K562 (cell line): Measurements from ENCODE around the gene PRR7. TPM values are rescaled to one million over a fixed set of nuclear protein-coding genes. Genes with fewer than 3 reads are reported as not detected.

Experiments used
- FOXA3 ChIP-seq, 2 experiments: fragments of 450-650 bp in 1 of 2; sonication (generic) in 1 of 2; formaldehyde crosslinking; IDR thresholded peaks in 1 of 2; conservative IDR thresholded peaks in 1 of 2; 2 replicates each; pipeline versions ENCODE4 v1.4.0 to v1.8.0; 2020 to 2022; ENCODE audit warnings: mild to moderate bottlenecking in 2 of 2, missing genetic modification reagents in 1 of 2
- NCOR1 ChIP-seq: fragments of 450-650 bp; IDR thresholded peaks from 2 replicates; pipeline ENCODE4 v1.6.1; 2016; ENCODE audit warnings: mild to moderate bottlenecking, moderate library complexity
- POLR3G ChIP-seq: IDR thresholded peaks from 2 replicates; pipeline ENCODE4 v1.6.1; 2011; ENCODE audit not compliant: insufficient read length, insufficient replicate concordance; ENCODE audit errors: extremely low read depth
- SP2 ChIP-seq: IDR thresholded peaks from 2 replicates; pipeline ENCODE4 v1.6.1; 2011; ENCODE audit warnings: mild to moderate bottlenecking, low read depth, low read length, moderate library complexity; ENCODE audit not compliant: poor library complexity, severe bottlenecking; ENCODE audit errors: extremely low read depth
- TARDBP ChIP-seq: fragments of 450-650 bp; IDR thresholded peaks from 2 replicates; pipeline ENCODE4 v1.6.1; 2016
- ZNF12 ChIP-seq: sonication (generic); formaldehyde crosslinking; IDR thresholded peaks from 2 replicates; pipeline ENCODE4 v1.4.0; 2020; ENCODE audit warnings: mild to moderate bottlenecking, missing genetic modification reagents
- ZNF232 ChIP-seq: sonication (generic); formaldehyde crosslinking; IDR thresholded peaks from 2 replicates; pipeline ENCODE4 v1.8.0; 2022; ENCODE audit warnings: mild to moderate bottlenecking, missing genetic modification reagents
- ZNF384 ChIP-seq: IDR thresholded peaks from 2 replicates; pipeline ENCODE4 v1.6.1; 2012; ENCODE audit warnings: low read depth, low read length, improper control_type of control experiment
- ZNF77 ChIP-seq: fragments of 250-450 bp; sonication (Bioruptor Pico); IDR thresholded peaks from 2 replicates; pipeline ENCODE4 v1.5.0; 2020
- polyA plus RNA-seq, 8 experiments: library from polyadenylated mRNA; depleted of rRNA in 4 of 8; stranded (reverse) in 5 of 8; unstranded in 3 of 8; fragments of >200 nt; fragmentation: Nextera tagmentation in 2 of 8; fragmentation: Illumina TruSeq in 1 of 8; extraction: Ambion mirVana in 2 of 8; extraction: Trizol in 1 of 8; gene quantifications; 2 replicates each; pipeline versions ENCODE4 v1.2.1 to v1.2.3, GENCODE V29; 2011 to 2014; ENCODE audit warnings: inconsistent platforms in 1 of 8, missing spikeins in 1 of 8
- total RNA-seq, 7 experiments: library from RNA; depleted of rRNA in 6 of 7; stranded (reverse); fragments of >200 nt in 6 of 7; fragmentation: Illumina TruSeq in 2 of 7; extraction: Trizol in 2 of 7; gene quantifications; 2 replicates each; pipeline versions ENCODE4 v1.2.1 to v1.2.3, GENCODE V29; 2011 to 2021; ENCODE audit warnings: low replicate concordance in 1 of 7
- TF ChIP-seq, protein P1 (sequence below): fragments of 450-650 bp; IDR thresholded peaks from 2 replicates; pipeline ENCODE4 v1.6.1; 2016; ENCODE audit warnings: mild to moderate bottlenecking, moderate library complexity
- TF ChIP-seq, protein P2 (sequence below): sonication (generic); formaldehyde crosslinking; IDR thresholded peaks from 2 replicates; pipeline ENCODE4 v1.8.0; 2023; ENCODE audit warnings: missing genetic modification reagents, mild to moderate bottlenecking, borderline replicate concordance

The PRR7 gene
- total and polyA plus RNA-seq, 9 of the 15 experiments (the other 6 are each of a cell fraction or from before 2014, with no cell fraction given), result 0.80 to 11.3 (median 10.4) TPM; not detected in 4

DNA sequence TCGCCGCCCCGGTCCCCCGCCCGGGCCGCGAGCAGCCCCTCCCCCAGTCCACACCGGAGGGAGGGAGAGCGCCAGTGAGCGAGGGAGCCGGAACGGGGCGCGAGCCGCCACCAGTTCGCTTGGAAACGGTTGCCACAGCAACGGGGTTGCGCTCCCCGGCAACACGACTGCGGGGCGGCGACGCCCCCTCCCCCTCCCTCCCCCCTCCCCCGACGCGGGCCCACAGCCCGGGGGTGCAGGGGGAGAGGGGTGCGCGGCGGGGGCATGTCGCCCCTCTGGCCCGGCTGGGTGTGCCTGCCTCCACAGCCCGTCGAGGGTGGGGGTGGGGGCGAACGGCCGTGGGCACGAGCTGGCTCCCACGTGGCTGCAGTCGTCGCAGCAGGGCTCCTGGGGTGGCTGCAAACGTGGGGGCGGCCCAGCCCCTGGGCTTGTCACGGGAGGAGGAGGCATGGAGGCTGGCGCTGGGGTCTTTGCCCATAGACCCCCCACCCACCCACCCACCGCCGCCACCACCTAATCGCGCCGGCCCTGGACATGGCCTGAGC is 524 bp downstream of the PRR7 start (continued):
- TF ChIP-seq, protein P1, sequence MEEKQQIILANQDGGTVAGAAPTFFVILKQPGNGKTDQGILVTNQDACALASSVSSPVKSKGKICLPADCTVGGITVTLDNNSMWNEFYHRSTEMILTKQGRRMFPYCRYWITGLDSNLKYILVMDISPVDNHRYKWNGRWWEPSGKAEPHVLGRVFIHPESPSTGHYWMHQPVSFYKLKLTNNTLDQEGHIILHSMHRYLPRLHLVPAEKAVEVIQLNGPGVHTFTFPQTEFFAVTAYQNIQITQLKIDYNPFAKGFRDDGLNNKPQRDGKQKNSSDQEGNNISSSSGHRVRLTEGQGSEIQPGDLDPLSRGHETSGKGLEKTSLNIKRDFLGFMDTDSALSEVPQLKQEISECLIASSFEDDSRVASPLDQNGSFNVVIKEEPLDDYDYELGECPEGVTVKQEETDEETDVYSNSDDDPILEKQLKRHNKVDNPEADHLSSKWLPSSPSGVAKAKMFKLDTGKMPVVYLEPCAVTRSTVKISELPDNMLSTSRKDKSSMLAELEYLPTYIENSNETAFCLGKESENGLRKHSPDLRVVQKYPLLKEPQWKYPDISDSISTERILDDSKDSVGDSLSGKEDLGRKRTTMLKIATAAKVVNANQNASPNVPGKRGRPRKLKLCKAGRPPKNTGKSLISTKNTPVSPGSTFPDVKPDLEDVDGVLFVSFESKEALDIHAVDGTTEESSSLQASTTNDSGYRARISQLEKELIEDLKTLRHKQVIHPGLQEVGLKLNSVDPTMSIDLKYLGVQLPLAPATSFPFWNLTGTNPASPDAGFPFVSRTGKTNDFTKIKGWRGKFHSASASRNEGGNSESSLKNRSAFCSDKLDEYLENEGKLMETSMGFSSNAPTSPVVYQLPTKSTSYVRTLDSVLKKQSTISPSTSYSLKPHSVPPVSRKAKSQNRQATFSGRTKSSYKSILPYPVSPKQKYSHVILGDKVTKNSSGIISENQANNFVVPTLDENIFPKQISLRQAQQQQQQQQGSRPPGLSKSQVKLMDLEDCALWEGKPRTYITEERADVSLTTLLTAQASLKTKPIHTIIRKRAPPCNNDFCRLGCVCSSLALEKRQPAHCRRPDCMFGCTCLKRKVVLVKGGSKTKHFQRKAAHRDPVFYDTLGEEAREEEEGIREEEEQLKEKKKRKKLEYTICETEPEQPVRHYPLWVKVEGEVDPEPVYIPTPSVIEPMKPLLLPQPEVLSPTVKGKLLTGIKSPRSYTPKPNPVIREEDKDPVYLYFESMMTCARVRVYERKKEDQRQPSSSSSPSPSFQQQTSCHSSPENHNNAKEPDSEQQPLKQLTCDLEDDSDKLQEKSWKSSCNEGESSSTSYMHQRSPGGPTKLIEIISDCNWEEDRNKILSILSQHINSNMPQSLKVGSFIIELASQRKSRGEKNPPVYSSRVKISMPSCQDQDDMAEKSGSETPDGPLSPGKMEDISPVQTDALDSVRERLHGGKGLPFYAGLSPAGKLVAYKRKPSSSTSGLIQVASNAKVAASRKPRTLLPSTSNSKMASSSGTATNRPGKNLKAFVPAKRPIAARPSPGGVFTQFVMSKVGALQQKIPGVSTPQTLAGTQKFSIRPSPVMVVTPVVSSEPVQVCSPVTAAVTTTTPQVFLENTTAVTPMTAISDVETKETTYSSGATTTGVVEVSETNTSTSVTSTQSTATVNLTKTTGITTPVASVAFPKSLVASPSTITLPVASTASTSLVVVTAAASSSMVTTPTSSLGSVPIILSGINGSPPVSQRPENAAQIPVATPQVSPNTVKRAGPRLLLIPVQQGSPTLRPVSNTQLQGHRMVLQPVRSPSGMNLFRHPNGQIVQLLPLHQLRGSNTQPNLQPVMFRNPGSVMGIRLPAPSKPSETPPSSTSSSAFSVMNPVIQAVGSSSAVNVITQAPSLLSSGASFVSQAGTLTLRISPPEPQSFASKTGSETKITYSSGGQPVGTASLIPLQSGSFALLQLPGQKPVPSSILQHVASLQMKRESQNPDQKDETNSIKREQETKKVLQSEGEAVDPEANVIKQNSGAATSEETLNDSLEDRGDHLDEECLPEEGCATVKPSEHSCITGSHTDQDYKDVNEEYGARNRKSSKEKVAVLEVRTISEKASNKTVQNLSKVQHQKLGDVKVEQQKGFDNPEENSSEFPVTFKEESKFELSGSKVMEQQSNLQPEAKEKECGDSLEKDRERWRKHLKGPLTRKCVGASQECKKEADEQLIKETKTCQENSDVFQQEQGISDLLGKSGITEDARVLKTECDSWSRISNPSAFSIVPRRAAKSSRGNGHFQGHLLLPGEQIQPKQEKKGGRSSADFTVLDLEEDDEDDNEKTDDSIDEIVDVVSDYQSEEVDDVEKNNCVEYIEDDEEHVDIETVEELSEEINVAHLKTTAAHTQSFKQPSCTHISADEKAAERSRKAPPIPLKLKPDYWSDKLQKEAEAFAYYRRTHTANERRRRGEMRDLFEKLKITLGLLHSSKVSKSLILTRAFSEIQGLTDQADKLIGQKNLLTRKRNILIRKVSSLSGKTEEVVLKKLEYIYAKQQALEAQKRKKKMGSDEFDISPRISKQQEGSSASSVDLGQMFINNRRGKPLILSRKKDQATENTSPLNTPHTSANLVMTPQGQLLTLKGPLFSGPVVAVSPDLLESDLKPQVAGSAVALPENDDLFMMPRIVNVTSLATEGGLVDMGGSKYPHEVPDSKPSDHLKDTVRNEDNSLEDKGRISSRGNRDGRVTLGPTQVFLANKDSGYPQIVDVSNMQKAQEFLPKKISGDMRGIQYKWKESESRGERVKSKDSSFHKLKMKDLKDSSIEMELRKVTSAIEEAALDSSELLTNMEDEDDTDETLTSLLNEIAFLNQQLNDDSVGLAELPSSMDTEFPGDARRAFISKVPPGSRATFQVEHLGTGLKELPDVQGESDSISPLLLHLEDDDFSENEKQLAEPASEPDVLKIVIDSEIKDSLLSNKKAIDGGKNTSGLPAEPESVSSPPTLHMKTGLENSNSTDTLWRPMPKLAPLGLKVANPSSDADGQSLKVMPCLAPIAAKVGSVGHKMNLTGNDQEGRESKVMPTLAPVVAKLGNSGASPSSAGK, result no peak
- TF ChIP-seq, protein P2, sequence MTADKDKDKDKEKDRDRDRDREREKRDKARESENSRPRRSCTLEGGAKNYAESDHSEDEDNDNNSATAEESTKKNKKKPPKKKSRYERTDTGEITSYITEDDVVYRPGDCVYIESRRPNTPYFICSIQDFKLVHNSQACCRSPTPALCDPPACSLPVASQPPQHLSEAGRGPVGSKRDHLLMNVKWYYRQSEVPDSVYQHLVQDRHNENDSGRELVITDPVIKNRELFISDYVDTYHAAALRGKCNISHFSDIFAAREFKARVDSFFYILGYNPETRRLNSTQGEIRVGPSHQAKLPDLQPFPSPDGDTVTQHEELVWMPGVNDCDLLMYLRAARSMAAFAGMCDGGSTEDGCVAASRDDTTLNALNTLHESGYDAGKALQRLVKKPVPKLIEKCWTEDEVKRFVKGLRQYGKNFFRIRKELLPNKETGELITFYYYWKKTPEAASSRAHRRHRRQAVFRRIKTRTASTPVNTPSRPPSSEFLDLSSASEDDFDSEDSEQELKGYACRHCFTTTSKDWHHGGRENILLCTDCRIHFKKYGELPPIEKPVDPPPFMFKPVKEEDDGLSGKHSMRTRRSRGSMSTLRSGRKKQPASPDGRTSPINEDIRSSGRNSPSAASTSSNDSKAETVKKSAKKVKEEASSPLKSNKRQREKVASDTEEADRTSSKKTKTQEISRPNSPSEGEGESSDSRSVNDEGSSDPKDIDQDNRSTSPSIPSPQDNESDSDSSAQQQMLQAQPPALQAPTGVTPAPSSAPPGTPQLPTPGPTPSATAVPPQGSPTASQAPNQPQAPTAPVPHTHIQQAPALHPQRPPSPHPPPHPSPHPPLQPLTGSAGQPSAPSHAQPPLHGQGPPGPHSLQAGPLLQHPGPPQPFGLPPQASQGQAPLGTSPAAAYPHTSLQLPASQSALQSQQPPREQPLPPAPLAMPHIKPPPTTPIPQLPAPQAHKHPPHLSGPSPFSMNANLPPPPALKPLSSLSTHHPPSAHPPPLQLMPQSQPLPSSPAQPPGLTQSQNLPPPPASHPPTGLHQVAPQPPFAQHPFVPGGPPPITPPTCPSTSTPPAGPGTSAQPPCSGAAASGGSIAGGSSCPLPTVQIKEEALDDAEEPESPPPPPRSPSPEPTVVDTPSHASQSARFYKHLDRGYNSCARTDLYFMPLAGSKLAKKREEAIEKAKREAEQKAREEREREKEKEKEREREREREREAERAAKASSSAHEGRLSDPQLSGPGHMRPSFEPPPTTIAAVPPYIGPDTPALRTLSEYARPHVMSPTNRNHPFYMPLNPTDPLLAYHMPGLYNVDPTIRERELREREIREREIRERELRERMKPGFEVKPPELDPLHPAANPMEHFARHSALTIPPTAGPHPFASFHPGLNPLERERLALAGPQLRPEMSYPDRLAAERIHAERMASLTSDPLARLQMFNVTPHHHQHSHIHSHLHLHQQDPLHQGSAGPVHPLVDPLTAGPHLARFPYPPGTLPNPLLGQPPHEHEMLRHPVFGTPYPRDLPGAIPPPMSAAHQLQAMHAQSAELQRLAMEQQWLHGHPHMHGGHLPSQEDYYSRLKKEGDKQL (CRISPR knock-in tag), result no peak
- TF ChIP-seq ZNF384, result no peak
- TF ChIP-seq ZNF77, result no peak
- TF ChIP-seq POLR3G, result no peak
- TF ChIP-seq TARDBP, result no peak
- TF ChIP-seq SP2, result no peak
- TF ChIP-seq ZNF12 (CRISPR knock-in tag), result no peak
- no peak for TF ChIP-seq NCOR1
- TF ChIP-seq FOXA3 (CRISPR knock-in tag; conservative IDR thresholded peaks at IDR 0.05 in 1 of 2, IDR thresholded peaks at IDR 0.05 in 1 of 2), result no peak
- no peak for TF ChIP-seq ZNF232 (CRISPR knock-in tag)
